A204.1 (cell line): ENCODE results near the gene DLEU7.

Experiments used
- FAIRE-seq: peaks from 2 replicates; lab custom pipeline; 2012; peaks lifted over from hg19 to GRCh38; lab: Jason Lieb, UNC

The DLEU7 gene

DNA sequence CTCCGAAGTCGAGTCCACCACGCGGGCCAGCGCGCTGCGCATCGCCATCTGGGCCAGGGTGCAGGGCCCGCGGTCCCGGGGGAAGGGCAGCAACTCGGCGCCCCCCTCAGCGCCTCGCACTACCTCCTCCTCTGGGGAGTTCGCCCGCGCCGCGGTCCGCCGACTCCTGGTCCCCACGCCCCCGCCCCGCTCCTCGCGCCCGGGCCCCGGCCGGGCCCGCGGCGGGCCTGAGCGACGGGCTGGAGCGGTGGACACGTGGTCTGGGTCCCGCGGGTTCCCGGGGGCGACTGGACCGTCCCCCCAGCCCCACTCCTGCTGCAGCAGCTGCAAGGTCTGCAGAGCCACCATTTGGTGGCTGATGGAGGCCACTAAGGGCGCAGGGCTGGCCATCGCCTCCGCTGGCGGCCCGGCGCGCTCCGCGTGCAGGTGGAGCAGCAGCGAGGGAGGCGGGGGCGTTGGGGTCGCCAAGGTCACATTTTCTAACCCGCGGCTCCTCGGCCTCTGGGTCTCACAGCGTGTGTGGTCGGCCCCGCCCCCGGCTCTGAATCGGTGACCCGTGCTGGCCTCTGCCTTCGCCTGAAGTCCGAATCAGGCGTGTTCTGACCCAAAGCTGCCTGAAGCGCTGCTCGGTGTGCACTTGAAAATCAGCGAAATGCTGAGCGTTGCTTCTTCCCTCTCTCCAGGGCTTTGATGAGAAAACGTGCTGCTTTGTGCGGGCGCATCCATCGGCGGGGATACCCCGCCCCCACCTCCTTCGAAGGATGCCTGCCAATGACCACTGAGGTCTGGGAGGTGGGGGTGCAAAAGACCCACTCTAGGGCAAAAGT is at the start of gene DLEU7:
DLEU7 (minus strand) TSS at position 436 of the 827 bp plus-strand sequence; CDS start at position 390, 46 bp downstream.
- FAIRE-seq, result no peak

DNA sequence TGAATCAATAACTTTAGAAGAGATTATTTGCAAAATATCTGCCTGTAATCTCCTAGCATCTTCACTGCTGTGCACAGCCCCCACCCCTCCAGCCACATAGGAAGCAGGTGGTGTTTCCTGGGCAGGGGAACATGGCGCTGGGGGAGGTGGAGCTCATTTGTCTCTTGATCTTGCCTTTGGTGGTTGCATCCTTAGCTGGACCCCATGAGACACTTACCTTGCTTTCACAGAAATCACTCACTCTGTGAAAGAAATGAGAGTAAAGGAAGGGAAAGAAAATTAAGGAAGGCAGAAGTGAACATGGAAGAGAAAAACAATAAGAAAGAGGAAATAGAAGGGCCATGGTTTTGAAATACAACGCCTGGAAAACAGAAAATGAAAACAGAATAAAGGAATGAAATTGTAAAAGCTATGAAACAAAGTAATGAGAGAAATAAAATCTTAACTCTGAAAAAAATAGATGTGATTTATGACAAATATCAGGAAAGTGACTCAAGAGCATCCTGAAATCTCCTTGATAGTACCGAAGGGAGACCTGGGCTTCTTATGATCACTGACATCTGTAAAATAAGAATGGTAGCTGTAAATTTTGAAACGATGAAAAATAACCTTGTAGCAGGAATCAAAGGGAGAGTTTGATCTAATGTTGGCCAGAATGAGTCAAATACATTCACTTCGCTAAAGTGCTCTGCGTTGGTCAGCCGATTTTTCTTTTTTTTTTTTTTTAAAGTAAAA is 48.9 kb upstream of the DLEU7 start:
- FAIRE-seq, result no peak

DNA sequence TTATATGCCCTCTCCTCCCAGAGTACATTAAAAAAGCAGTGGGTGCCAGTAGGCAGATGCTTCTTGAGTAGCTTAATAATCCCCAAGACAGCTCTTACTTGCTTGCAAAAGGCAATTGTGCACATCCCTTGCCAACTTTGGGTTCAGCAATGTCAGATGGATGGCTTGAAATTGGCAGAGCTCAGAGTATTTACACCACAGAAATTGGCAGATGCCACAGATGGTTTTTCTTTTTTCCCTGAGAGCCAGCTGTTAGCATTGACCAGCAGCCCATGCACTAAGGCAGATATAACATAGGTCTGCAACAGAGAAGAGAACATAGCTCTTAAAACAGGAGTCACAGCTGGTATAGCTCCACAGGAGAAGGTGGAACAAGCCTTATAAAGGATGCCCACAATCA is 47.7 kb upstream of the DLEU7 start:
- no peak for FAIRE-seq

DNA sequence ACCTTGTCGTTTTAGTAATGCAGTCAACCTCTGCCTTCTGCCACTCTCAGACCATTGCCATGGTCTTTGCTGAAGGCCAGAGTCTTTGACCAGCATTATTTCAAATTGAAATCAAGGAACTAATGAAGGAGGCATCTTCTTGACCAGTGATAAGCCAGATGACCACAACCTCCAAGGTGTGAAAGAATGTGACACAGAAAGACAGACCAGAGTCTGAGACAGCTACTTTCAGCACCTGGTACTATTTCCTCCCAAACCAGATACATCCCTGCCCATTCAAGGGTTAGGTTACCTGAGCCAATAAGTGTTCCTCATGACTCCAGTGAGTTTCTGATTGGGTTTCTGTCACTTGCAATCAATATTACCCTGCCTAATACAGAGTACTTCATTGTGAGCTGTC is 45.8 kb upstream of the DLEU7 start:
- FAIRE-seq, result no peak

DNA sequence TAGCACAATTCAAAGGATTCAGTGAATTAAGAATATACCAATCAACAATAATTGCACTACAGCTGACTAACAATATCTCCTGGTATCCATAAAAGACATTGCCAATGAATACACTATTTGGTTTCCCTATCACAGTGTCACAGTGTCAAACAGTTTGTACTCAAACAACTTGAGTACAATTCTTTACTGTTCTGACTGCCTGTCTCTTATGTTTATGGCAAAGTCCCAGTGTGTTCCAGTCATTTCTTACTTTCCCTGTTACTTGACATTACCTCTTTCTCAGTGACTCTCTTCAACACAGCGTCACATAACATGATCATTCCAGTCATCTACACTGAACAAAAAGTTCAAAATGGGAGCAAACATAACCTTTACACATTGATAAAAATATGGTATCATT is 44.9 kb upstream of the DLEU7 start:
- no peak for FAIRE-seq

DNA sequence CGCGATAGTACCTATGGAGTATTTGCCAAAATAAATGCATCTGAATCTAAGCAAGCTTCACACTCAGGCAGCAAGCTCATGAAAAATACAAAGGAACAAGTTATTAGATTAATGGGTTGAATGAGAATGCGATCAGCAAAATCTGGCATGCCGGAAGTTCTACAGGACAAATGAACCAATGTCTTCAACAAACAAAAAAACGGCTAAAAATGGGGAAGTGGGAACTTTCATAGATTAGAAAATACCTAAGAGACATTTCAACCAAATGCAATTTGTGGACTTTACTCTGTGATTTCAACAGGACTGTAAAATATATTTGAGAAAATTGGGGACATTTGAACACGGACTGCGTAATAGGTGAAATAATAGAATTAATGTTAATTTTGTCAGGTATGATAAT is 43.7 kb upstream of the DLEU7 start:
- no peak for FAIRE-seq

DNA sequence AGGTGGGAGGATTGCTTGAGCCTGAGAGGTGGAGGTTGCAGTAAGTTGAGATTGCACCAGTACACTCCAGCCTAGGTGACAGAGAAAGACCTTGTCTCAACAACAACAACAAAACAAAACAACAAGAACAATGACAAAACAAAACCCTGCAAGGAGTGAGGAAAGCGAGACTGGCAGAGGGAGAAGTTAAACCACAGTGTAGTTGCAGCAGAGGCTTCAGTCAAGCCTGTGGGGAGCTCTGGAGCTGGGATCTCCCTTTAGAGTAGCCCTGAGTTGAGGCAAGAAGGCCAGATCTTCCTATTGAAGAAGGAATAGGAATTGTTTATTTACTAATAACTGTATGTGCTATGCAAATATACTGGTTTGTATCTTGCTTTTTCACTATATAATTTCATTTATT is 40.8 kb upstream of the DLEU7 start:
- no peak for FAIRE-seq

DNA sequence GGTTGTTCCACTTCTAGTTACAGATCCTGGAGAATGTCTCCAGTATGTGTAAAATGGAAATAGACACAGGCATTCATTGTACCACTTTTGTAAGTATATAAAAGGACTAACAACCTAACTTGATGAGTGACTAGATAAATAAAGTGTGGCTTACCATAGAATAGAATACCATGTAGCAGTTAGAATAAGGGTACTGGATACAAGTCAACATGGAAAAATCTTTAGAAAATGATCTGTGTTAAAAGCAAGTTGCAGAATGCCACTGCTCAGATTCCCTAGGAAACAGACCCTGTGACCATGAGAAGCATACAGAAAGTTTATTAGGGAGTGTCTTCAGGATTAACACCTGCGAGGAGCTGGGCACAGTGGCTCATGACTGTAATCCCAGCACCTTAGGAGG is 40.2 kb upstream of the DLEU7 start:
- FAIRE-seq, result no peak

DNA sequence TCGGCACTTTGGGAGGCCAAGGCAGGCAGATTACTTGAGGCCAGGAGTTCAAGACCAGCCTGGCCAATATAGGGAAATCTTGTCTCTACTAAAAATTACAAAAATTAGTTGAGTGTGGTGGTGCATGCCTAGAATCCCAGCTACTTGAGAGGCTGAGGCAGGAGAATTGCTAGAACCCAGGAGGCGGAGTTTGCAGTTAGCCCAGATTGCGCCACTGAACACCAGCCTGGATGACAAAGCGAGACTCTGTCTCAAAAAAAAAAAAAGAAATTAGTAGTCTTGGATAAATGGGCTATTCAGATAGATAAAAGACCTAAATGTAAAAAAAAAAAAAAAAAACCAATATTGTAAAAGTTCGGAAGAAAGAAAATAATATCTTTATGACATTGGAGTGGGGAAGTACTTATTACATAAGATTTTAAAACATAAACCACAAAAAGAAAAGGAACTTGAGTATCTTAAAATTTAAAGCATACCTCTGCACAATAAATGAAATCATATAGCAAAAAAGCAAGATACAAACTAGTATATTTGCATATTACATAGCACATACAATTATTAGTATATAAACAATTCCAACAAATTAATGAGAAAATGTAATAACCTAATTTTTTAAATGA is 39.4 kb upstream of the DLEU7 start:
- no peak for FAIRE-seq

DNA sequence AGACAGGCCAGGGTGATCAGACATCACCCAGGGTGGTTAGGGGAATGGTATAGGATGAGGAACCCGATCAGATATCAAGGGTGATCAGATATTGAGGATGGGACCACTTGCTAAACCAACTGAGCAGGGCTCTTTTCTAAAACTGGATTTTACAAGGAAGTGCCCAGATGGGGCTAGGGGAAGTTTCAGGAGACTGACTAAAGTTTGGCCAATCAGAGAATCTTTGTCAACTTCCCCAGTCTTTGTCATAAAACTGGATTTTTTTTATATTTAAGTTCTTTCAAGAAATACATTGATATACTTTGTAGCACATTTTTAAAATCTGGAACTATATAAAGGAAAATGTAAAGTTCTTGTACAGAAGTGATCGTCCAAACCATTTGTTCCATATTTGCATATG is 30.5 kb upstream of the DLEU7 start:
- no peak for FAIRE-seq

DNA sequence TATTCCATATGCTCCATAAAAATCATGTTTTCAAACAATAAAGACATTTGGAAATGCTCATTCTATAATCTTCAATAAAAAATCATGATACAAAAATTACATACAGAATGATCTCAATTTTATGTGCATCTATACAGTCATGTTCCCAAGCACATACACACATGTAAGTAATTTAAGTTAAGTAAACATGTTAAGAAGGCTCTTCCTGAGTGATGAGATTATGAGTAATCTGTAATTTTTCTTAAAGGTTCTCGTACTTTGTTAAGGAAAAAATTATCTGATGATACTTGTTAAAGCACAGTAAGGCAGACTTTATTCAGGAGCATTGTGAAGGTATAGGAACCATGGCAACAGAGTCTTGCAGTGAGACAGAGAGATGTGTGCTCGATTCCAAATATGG is 30.0 kb upstream of the DLEU7 start:
- no peak for FAIRE-seq

DNA sequence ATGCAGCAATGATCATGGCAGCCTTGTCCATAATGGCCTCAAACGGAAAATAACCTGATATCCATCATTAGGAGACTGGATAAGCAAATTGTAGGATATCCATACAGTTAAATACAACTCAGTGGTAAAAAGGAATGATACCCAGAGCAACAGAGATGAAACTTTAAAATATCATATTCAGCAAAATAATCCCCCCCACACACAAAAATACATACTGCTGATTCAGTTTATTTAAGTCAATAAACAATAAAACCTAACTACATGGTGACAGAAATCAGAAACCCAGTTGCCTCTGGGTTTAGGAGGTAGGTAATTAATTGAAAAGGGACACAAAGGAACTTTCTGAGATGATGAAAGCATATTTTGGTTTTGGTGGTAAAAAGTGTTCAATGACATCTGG is 27.9 kb upstream of the DLEU7 start:
- no peak for FAIRE-seq

DNA sequence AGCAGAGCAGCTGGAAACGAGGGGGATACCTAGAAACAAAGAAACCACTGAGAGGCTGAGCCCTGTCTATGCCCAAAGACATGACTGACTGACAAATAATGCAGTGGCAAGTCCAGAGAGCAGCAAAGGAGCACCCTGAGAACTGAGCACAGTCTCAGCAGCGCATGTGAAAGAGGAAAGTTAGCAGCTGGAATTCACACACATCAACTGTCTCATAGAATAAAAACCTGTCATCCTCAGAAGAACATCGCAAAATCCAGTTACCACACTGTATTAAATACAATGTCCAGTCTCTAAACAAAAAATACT is 24.1 kb upstream of the DLEU7 start:
- no peak for FAIRE-seq

DNA sequence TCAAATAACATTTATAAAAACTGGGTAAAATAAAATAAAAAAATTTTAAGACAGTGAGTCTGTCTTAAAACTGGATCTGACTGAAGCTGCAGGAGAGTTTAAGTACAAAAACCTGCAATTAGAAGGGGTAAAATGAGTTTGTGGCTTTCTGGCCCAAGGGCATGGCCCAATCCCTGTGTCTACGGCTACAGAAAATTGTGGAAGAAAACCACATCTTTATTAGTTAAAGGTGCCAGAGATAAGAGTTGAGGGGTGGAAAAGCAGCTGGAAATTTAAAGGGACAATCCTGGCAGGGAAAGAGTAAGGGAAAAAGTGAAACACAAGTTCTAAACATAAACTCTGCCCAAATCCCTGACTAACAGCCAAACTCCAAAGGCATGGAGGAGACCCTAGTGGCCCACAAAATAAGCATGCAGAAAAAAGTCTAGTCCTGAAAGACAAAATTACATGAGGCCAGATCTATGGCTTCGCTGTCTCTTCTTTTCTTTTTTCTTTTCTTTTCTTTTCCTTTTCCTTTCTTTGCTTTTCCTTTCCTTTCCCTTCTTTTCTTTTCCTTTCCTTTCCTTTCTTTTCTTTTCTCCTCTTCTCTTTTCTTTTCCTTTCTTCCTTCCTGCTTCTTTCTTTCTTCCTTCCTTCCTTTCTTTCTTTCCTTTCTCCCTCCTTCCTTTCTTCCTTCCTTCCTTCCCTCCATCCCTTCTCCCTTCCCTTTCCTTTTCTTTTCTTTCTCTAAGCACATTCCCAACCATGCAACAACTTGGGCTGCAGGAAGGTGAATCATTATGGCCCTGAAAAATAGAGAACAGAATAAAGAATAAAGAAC is 23.5 kb upstream of the DLEU7 start:
- no peak for FAIRE-seq

DNA sequence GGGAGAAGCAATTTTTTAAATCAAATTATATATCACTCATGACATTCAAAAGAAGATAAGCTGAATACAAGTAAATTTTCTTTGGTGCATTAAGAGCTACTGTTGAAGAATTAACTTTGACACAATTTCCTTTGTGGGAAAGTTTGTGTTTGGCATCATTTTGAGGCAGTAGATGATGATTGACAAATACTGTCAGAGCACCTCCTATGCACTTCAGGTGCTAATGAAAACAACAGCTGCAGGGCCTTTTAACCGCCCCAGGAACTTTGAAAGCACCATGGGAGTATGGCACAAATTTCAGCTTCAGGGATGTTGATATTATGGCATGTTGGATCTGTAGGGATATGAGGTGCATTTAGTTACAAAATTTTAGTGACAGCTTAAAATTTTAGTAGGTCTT is 21.0 kb upstream of the DLEU7 start:
- FAIRE-seq, result no peak

DNA sequence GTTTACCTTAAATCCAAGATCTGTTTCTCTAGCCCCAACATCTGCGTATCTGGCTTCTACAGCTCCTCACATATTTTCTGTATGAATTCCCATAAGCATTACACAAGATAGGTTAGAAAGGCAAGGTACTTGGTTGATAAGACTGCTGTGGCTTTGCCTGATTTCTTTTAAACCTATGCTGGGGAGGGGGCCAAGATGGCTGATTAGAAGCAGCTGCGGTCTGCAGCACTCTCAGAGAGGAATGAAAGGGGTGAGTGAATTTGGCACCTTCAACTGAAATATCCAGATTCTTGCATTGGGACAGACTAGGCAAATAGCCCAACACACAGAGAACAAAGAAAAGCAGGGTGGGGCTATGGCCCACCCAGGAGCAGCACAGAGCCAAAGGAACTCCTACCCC is 12.2 kb upstream of the DLEU7 start:
- FAIRE-seq, result no peak

DNA sequence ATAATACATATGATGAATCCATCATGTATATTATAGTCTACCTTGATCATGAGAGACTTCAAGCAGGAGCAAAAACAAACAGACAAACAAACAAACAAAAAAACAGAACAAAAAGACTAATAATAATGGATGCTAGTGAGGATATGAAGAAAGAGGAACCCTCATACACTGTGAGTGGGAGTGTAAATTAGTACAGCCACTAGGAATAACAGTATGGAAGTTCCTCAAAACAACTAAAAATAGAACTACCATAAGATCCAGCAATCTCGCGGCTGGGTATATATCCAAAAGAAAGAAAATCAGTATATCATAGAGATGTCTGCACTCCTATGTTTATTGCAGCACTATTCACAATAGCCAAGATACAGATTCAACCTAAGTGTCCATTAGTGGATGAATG is 7.0 kb upstream of the DLEU7 start:
- no peak for FAIRE-seq

DNA sequence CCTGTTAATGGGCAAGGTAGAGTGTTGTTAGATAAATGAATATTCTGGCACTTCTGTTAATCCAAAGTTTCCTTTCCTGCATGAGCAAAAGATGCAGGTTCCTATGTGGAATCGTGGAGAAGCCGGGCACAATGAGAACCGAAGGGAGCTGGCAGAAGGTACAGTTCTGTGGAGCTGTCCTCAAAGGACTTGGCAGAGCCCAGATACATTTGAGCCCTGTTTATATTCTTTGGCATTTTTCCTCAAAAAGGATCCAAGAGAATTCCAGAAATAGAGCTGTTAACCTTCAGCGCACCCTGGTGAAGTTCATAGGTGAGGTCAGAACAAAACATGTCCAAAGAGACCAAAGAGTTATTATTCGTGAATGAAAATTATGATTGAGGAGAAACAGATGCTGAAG is 4.0 kb upstream of the DLEU7 start:
- no peak for FAIRE-seq

DNA sequence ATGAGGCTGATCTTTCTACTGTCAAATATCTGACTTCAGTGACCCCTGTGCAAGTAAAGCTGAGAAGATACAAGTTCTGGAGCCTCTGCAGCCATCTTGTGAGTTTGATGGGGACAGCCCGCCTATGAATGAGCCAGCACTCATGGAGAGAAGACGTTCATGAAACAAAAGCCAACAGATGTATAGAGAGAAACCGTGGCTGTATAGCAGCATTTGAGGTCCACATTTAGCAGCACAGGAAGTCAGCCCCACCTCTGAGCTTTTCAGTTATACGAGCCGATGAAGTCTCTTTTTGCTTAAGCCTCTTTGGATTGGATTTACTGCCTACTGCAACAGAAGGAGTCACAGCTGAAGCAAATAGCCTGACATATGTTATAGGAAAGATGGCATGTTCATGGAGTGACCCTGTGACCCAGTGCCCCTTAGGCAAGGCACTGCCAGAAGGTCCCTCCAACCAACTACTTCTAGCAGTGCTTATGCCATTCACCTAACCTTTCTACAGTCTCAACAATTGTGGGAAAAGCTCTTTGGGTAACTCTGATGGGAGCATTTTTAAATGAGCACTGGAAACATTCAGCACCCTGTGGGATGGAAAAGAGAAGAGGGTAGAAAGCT is 3.5 kb upstream of the DLEU7 start:
- no peak for FAIRE-seq

DNA sequence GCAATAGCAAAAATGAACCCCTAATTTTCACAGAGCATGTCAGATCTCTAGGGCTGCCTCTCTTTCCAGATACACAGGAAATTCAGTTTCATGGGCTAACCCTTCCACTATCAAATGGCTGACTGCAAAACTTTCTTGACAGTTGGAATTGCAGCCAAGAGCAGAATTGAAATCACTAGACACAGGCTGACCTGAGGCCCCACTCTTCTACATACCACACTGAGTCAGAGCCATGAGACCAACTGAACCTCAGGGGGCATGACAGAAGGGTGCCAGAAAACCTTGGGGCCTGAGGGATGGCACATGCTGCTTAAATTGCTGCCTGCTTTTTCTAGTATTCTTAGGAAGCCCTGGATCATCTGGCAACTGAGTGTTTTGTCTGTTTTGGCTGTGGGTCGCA is 1.7 kb upstream of the DLEU7 start:
- FAIRE-seq, result no peak

DNA sequence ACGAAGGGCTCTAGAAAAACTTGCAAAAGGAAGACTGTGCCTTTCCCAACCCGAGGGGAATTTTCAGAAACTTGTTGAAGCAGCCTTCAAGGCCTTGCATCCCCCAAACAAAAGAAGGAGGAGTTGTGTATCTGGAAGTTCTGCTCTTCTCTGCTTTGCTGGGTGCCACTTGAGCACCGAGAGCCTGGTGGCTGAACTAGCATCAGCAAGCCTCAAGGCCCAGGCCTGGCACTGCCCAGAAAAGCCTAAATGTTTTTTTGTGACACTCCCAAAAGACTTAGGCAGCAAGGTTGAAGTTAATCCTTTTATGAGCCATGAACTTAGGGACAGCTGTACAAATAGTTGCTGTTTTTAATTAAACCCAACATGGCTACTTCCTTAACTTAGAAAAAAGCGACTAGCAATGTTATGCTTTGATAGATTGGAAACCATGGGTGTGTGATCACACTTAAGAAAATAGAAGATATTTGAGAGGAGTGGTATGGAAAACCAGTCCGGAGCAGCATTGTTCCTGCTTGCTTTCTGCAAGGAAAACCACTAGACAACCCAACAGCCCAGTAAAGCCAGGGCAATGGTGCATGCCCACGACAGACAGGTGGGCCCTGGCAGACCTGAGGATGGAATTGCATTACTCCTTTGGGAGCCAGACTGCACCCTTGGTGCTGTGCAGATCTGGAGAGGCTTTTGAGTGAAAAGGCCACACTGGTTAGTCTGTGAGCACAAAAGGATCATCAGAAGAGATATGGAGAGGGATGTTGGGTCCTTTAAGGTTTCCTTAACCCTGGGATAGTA is 788 bp upstream of the DLEU7 start:
- no peak for FAIRE-seq

DNA sequence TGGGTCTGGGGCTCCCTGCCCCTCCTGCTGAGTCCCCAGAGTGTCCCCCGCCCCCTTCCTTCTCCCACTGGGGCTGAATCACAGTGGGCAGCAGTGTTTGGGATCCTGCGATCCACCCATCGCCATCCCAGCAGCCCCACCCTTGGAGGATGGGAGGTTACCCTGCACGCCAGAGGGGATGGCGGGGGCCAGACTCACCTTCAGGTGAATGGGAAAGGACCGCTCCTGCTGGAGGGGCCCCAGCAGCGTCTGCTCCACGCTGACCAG is 569 bp downstream of the DLEU7 start:
- FAIRE-seq, result no peak
